GM12878 (cell line): ENCODE measurements around the gene RPRD2. TPM values are rescaled to one million over a fixed set of nuclear protein-coding genes. Genes with fewer than 3 reads are reported as not detected.

ENCODE experiments used
- ATAC-seq: fragments of 200-7000 bp; cut with Tn5 transposase; 3 replicates; pipeline ENCODE4 v1.9.1; 2020; ENCODE audit warnings: mild to moderate bottlenecking, moderate library complexity
- BruUV-seq: library from RNA; stranded (reverse); fragments of 400-500 nt; replicated peaks from 2 replicates; lab custom pipeline; 2021; lab: Mats Ljungman, UMichigan
- CTCF ChIA-PET: fragments of 300-600 bp; sonication (Branson Sonifier 250); formaldehyde crosslinking; extraction: SDS; loops from one replicate; lab custom pipeline; 2021; ENCODE audit warnings: inconsistent platforms; lab: Yijun Ruan, JAX
- POLR2A ChIA-PET: fragments of 350-600 bp; formaldehyde crosslinking; extraction: SDS; loops from one replicate; lab custom pipeline; 2021; ENCODE audit warnings: inconsistent platforms; lab: Charles Lee
- RAD21 ChIA-PET: fragments of 300-600 bp; sonication (Branson Sonifier 250); formaldehyde crosslinking; loops from one replicate; lab custom pipeline; 2023; ENCODE audit warnings: antibody characterized with exemption; ENCODE audit not compliant: unreplicated experiment; lab: Charles Lee
- SMC1A ChIA-PET: fragments of 300-600 bp; sonication (Branson Sonifier 250); formaldehyde crosslinking; loops from one replicate; lab custom pipeline; 2023; ENCODE audit not compliant: unreplicated experiment, uncharacterized antibody; lab: Charles Lee
- DNase-seq: peaks from one replicate; pipeline ENCODE4 v3.0.0-alpha.2; 2011; ENCODE audit warnings: low read depth, low spot score
- FAIRE-seq: peaks from 3 replicates; lab custom pipeline; 2011; peaks lifted over from hg19 to GRCh38; lab: Jason Lieb, UNC
- H2AFZ ChIP-seq: 2 replicates; pipeline ENCODE4 v1.6.0; 2011; ENCODE audit warnings: low read depth, low read length, control low read depth; ENCODE audit not compliant: control insufficient read depth
- H3K27ac ChIP-seq: 2 replicates; pipeline ENCODE4 v1.5.1; 2011; ENCODE audit warnings: control low read depth; ENCODE audit not compliant: control insufficient read depth, insufficient read depth
- H3K27me3 ChIP-seq, 2 experiments: replicated peaks in 1 of 2; 2 replicates each; pipeline versions ENCODE4 v1.6.0 to v1.6.1; 2011; ENCODE audit warnings: low read length in 1 of 2; ENCODE audit not compliant: control insufficient read depth in 2 of 2, insufficient read depth in 2 of 2
- H3K36me3 ChIP-seq, 2 experiments: 2 replicates each; pipeline ENCODE4 v1.5.1; 2011; ENCODE audit warnings: low read length in 1 of 2; ENCODE audit not compliant: control insufficient read depth in 2 of 2, insufficient read depth in 2 of 2
- H3K4me1 ChIP-seq: 2 replicates; pipeline ENCODE4 v1.6.1; 2011; ENCODE audit warnings: mild to moderate bottlenecking, low read length, moderate library complexity, mixed read lengths; ENCODE audit not compliant: control insufficient read depth, insufficient read depth
- H3K4me2 ChIP-seq: 2 replicates; pipeline ENCODE4 v1.6.0; 2011; ENCODE audit warnings: control low read depth; ENCODE audit not compliant: control insufficient read depth, insufficient read depth
- H3K4me3 ChIP-seq: fragments of 200-600 bp; sonication (generic); 2 replicates; pipeline ENCODE4 v1.5.1; 2016
- H3K79me2 ChIP-seq: 2 replicates; pipeline ENCODE4 v1.6.0; 2011; ENCODE audit warnings: low read length; ENCODE audit not compliant: control insufficient read depth, insufficient read depth
- H3K9ac ChIP-seq: 2 replicates; pipeline ENCODE4 v1.8.0; 2011; ENCODE audit warnings: low read length, control low read depth, mixed read lengths; ENCODE audit not compliant: control insufficient read depth, insufficient read depth
- H3K9me3 ChIP-seq: replicated peaks from 3 replicates; pipeline ENCODE4 v1.5.1; 2011; ENCODE audit warnings: mild to moderate bottlenecking, low read length; ENCODE audit not compliant: control insufficient read depth, insufficient read depth
- H4K20me1 ChIP-seq: 2 replicates; pipeline ENCODE4 v1.6.0; 2011; ENCODE audit not compliant: control insufficient read depth, insufficient read depth
- ATF7 ChIP-seq: fragments of 450-650 bp; IDR thresholded peaks from 2 replicates; pipeline ENCODE4 v1.6.1; 2016; ENCODE audit warnings: low read depth, mild to moderate bottlenecking
- DPF2 ChIP-seq: fragments of 450-650 bp; IDR thresholded peaks from 2 replicates; pipeline ENCODE4 v1.6.1; 2017; ENCODE audit warnings: mild to moderate bottlenecking
- HDGF ChIP-seq: fragments of 450-650 bp; IDR thresholded peaks from 2 replicates; pipeline ENCODE4 v1.6.1; 2016; ENCODE audit warnings: antibody characterized with exemption
- IKZF1 ChIP-seq: fragments of 450-650 bp; conservative IDR thresholded peaks from 2 replicates; pipeline ENCODE4 v1.6.1; 2017; ENCODE audit warnings: antibody characterized with exemption, mild to moderate bottlenecking
- SIX5 ChIP-seq: IDR thresholded peaks from 2 replicates; pipeline ENCODE4 v1.6.1; 2011; ENCODE audit warnings: mild to moderate bottlenecking, low read depth, low read length, moderate library complexity; ENCODE audit not compliant: severe bottlenecking
- SPI1 ChIP-seq: IDR thresholded peaks from 2 replicates; pipeline ENCODE4 v1.6.1; 2011; ENCODE audit warnings: low read depth, mild to moderate bottlenecking, low read length, moderate library complexity, borderline replicate concordance; ENCODE audit not compliant: insufficient read depth
- TARDBP ChIP-seq: IDR thresholded peaks from 2 replicates; pipeline ENCODE4 v1.6.1; 2016; ENCODE audit warnings: borderline replicate concordance
- YBX1 ChIP-seq: fragments of 450-650 bp; IDR thresholded peaks from 2 replicates; pipeline ENCODE4 v1.6.1; 2016; ENCODE audit warnings: antibody characterized with exemption
- ZNF207 ChIP-seq: fragments of 450-650 bp; IDR thresholded peaks from 2 replicates; pipeline ENCODE4 v1.6.1; 2014; ENCODE audit warnings: antibody characterized with exemption, mild to moderate bottlenecking, borderline replicate concordance
- WGBS: methylation state at CpG from one replicate; pipeline ENCODE4 v1.1.6; 2016; ENCODE audit warnings: low lambda C conversion rate; ENCODE audit not compliant: insufficient replicate concordance, insufficient coverage; ENCODE audit errors: missing lambda C conversion rate; 5-methylcytosine and 5-hydroxymethylcytosine counted together
- in situ Hi-C: fragments of 300-500 bp; cut with MboI; formaldehyde crosslinking; loops from 9 replicates; pipeline ENCODE4 v1.14.3; 2018; ENCODE audit warnings: mixed read lengths
- intact Hi-C: fragments of 100-400 bp; cut with micrococcal nuclease; formaldehyde crosslinking; loops from one replicate; pipeline ENCODE4 v1.14.2; 2022; ENCODE audit not compliant: unreplicated experiment
- polyA plus RNA-seq, 11 experiments: library from polyadenylated mRNA; depleted of rRNA in 4 of 11; unstranded in 6 of 11; stranded (reverse) in 5 of 11; fragments of >200 nt; fragmentation: Nextera tagmentation in 4 of 11; fragmentation: Illumina TruSeq in 1 of 11; extraction: Ambion mirVana in 4 of 11; extraction: Trizol in 1 of 11; gene quantifications; 1 replicate in 1 of 11; 2 replicates in 10 of 11; pipeline versions ENCODE4 v1.2.1 to v1.2.3, GENCODE V29; 2011 to 2016; ENCODE audit warnings: inconsistent platforms in 2 of 11, missing spikeins in 2 of 11, low read depth in 1 of 11
- total RNA-seq, 4 experiments: library from RNA; depleted of rRNA in 3 of 4; stranded (reverse); fragments of >200 nt in 3 of 4; fragmentation: Illumina TruSeq in 1 of 4; extraction: Trizol in 1 of 4; gene quantifications; 2 replicates each; pipeline versions ENCODE4 v1.2.1 to v1.2.3, GENCODE V29; 2013 to 2021
- TF ChIP-seq, protein P1 (sequence below): fragments of 450-650 bp; formaldehyde crosslinking; IDR thresholded peaks from 2 replicates; pipeline ENCODE4 v1.4.0; 2020; ENCODE audit warnings: mild to moderate bottlenecking, moderate library complexity

RPRD2 gene
- total and polyA plus RNA-seq, 10 of the 15 experiments (the other 5 are each of a cell fraction or from before 2014, with no cell fraction given): 1.9 to 24.8 (median 13.3) TPM

DNA sequence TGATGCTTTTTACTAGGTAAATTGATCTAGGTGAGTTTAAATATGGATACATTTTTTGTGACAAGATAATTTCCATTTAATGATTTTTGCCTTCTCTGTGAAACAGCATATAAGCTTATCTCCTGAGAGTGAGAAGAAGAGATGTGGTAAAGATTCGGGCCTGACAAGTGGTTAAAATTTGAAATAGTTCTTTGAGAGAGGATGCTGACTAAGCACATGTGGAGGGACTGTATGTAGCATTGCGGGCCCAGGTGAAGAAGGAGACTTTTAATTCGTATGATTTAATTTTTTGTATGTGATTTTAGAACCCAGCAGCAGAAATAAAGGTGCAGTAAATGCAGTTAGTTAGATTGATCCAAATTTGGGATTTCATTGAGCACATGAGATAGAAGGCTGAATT is 51.9 kb downstream of the RPRD2 start:
- POLR2A ChIA-PET: no interaction called here
- RAD21 ChIA-PET: no interaction called here
- FAIRE-seq (no peak), ATAC-seq (no peak), DNase-seq (no peak)
- Histone ChIP-seq H3K4me2 (no peak overlapping the region), H2AFZ (no peak overlapping the region), H3K4me3 (no peak overlapping the region), H3K27me3 (no peaks in the 10 kb centered on the region), H3K36me3 (peaks cover 0 to 6% of the 10 kb centered on the region in 2 experiments; a peak in 1 of 4 replicates), H3K27ac (no peak overlapping the region), H3K79me2 (peaks cover 7% of the 10 kb centered on the region), H4K20me1 (no peaks in the 10 kb centered on the region), H3K4me1 (peaks cover 4% of the 10 kb centered on the region; the same call in 1 of the 2 replicates), H3K9me3 (no peaks in the 10 kb centered on the region; the same call in 2 of the 3 replicates), H3K9ac (no peak overlapping the region)
- WGBS: 80% methylated on average over 3 of the region's 3 CpGs
- TF ChIP-seq ZNF207 (no peak), SPI1 (no peak)
- BruUV-seq: no TSS peak
- in situ Hi-C loops: no loop called here
- intact Hi-C loops: loop anchor here (5.0 kb wide), 1 partner anchor 43 kb away; no protein-coding TSS in a partner anchor
- CTCF ChIA-PET: interaction anchor here (0.6 kb wide), 1 partner anchor 566 kb away, joined by 3 read pairs; no protein-coding TSS in a partner anchor
- SMC1A ChIA-PET: no interaction called here

DNA sequence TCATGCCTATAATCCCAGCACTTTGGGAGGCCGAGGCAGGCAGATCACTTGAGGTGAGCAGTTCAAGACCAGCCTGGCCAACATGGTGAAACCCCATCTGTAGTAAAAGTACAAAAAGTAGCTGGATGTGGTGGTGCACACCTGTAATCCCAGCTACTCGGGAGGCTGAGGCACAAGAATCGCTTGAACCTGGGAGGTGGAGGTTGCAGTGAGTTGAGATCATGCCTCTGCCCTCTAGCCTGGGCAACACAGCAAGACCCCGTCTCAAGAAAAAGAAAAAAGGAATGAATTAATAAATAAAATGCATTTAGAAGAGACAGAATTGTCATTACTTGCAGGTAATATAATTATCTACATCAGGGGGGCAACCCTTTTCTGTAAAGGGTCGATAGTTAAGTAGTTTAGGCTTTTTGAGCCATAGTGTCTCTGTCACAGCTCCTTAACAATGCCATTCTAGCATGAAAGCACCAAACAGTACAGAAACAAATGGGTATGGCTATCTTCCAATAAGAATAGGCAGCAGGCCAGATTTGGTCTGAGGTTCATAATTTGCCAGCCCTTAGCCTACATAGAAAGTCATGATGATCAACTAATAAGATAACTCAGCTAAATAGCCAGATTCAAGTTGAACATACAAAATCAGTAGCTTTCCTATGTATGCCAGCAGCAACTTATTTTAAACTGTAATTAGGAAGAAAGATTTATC is 56.8 kb downstream of the RPRD2 start:
- Histone ChIP-seq H4K20me1 (no peaks in the 10 kb centered on the region), H2AFZ (no peak overlapping the region), H3K27me3 (no peaks in the 10 kb centered on the region), H3K27ac (no peak overlapping the region), H3K79me2 (no peaks in the 10 kb centered on the region; the same call in none of the 2 replicates), H3K9ac (no peak overlapping the region), H3K4me2 (no peak overlapping the region), H3K4me1 (peaks cover 4% of the 10 kb centered on the region; the same call in 1 of the 2 replicates), H3K36me3 (peaks cover 0 to 6% of the 10 kb centered on the region in 2 experiments; a peak in 2 of 4 replicates), H3K9me3 (no peaks in the 10 kb centered on the region; the same call in 2 of the 3 replicates), H3K4me3 (no peak overlapping the region)
- FAIRE-seq (no peak), ATAC-seq (no peak), DNase-seq (no peak)
- ChIA-PET RAD21 (no interaction called here), POLR2A (interaction anchor here (0.5 kb wide), 1 partner anchor 167 kb away, joined by 3 read pairs; no protein-coding TSS in a partner anchor), CTCF (interaction anchor here (2.1 kb wide), 1 partner anchor 9 kb away, joined by 4 read pairs; no protein-coding TSS in a partner anchor), SMC1A (no interaction called here)
- over 99% methylated on average over 5 of the region's 5 CpGs for WGBS
- intact Hi-C loops: no loop called here
- in situ Hi-C loops: no loop called here
- TF ChIP-seq IKZF1 (no peak), YBX1 (no peak), SIX5 (no peak), TARDBP (no peak), ATF7 (no peak), DPF2 (no peak), HDGF (no peak)
- TF ChIP-seq, protein P1, sequence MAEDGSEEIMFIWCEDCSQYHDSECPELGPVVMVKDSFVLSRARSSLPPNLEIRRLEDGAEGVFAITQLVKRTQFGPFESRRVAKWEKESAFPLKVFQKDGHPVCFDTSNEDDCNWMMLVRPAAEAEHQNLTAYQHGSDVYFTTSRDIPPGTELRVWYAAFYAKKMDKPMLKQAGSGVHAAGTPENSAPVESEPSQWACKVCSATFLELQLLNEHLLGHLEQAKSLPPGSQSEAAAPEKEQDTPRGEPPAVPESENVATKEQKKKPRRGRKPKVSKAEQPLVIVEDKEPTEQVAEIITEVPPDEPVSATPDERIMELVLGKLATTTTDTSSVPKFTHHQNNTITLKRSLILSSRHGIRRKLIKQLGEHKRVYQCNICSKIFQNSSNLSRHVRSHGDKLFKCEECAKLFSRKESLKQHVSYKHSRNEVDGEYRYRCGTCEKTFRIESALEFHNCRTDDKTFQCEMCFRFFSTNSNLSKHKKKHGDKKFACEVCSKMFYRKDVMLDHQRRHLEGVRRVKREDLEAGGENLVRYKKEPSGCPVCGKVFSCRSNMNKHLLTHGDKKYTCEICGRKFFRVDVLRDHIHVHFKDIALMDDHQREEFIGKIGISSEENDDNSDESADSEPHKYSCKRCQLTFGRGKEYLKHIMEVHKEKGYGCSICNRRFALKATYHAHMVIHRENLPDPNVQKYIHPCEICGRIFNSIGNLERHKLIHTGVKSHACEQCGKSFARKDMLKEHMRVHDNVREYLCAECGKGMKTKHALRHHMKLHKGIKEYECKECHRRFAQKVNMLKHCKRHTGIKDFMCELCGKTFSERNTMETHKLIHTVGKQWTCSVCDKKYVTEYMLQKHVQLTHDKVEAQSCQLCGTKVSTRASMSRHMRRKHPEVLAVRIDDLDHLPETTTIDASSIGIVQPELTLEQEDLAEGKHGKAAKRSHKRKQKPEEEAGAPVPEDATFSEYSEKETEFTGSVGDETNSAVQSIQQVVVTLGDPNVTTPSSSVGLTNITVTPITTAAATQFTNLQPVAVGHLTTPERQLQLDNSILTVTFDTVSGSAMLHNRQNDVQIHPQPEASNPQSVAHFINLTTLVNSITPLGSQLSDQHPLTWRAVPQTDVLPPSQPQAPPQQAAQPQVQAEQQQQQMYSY (CRISPR knock-in tag): no peak
- BruUV-seq: no TSS peak
